NCI-H1417 (cell line): ENCODE data around the gene NR1H4.
"Not testable (repeated sequence)": the region's sequence is repeated elsewhere in the genome, so short reads cannot be mapped to it uniquely, and the experiment has no call there.

Source experiments
- DNase-seq, 3 experiments: peaks; one replicate each; lab custom pipeline; 2025; lab: John Stamatoyannopoulos, UW

NR1H4 gene

GRCh38 chr12:100473716-100474150, at the start of gene NR1H4:
NR1H4 (plus strand) TSS chr12:100473866; CDS start chr12:100493324, 19,458 bp downstream.
- no peak for DNase-seq

DNA sequence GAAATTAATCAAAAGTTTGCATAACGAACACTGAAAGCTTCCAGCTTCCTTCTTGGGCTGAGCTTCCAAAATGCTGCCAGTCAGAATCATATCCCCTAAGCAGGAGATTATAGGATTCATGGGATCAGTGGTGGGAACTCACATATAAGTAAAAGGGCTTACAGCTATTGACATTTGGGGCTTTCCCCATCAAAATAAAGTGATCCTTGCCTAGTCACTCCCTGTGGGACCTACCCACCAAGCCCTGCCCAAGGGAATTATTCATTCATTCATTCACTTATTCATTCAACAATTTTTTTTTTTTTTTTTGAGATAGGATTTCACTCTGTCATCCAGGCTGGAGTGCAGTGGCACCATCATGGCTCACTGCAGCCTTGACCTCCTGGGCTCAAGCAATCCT, 47.5 kb upstream of the NR1H4 start:
- DNase-seq, result no peak

- DNase-seq, result no peak
Observed at GRCh38 chr12:100427078-100427477, 46.6 kb upstream of the NR1H4 start.

DNA sequence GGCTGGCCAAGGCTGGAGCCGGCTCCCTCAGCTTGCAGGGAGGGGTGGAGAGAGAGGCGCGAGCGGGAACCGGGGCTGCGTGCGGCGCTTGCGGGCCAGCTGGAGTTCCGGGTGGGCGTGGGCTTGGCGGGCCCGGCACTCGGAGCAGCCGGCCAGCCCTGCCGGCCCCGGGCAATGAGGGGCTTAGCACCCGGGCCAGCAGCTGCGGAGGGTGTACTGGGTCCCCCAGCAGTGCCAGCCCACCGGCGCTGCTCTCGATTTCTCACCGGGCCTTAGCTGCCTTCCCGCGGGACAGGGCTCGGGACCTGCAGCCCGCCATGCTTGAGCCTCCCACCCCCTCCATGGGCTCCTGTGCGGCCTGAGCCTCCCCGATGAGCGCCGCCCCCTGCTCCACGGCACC, 43.4 kb upstream of the NR1H4 start:
- DNase-seq, result not testable (repeated sequence)

DNA sequence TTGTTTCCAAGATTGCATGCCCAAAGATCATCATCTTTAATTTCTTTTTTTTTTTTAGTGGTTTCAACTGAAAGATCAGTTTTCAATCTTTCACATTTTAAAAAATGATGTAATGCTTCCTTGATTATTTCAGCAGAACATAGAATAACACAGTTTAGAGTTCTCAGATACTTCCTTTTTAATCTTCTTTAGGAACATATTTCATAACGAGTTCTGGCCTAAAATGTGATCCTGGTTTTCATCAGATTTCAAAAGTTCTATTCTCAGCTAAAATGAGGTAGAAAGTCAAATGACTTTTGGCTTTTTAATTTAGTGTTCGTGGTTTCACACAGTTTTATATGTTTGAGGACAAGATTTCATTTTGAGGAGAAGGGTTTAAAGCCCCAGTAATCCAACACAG, 40.0 kb upstream of the NR1H4 start:
- DNase-seq, result no peak

DNA sequence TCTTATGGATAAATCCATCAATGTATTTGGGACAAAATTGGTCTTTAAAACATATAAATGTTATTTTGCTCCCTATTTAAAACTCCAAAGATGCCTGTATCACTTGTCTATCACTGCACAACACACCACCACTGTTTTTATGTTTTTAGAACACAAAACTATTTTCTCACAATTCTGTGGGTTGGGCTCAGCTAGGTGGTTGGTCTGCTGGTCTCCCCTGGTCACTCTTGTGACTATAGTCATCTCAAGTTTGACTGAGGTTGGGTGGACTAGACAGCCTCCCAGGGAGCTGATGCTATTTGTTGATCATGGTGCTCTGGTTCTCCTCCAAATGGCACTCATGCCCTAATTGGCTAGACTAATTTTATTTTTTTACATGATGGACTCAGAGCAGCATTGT, 39.5 kb upstream of the NR1H4 start:
- no peak for DNase-seq

DNA sequence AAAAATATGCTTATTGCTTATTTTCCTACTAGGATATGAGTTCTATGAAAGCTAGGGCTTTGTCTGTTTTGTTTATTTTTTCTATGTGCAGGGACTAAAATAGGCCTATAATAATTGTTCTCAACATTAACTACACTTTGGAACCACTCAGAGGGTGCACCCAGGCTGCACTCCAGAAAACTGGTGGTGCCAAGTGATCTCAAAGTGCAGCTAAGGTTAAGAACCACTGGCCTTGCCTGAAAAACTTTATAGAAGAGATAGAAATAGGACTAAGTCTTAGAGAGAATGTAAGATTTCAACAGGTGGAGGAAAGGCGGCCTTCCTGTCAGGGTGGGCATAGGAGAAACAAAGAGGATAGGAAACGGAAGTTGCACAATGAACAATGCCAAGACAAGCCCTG, 37.7 kb upstream of the NR1H4 start:
- DNase-seq, result no peak

GRCh38 chr12:100437038-100437841, 36.4 kb upstream of the NR1H4 start:
- DNase-seq, result no peak

DNA sequence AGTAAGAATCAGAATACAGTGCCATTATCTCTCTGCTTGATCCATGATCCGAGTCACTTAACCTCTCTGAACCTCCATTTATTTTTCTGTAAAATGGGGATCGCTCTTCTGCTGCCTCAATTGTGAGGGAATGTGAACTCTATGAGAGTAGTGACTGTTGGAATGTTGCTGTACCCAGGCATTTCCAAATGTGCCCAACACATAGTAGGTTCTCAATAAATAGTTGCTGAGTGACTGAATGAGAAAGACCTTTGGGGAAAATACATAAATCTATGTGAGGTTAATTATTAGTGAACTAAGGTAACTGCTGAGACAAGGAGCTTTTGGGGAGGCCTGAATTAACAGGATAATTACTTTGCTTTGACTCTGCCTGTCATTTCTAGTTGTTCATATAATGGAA, 33.9 kb upstream of the NR1H4 start:
- no peak for DNase-seq

- DNase-seq, result no peak
Observed at GRCh38 chr12:100442403-100442802, 31.3 kb upstream of the NR1H4 start.

DNA sequence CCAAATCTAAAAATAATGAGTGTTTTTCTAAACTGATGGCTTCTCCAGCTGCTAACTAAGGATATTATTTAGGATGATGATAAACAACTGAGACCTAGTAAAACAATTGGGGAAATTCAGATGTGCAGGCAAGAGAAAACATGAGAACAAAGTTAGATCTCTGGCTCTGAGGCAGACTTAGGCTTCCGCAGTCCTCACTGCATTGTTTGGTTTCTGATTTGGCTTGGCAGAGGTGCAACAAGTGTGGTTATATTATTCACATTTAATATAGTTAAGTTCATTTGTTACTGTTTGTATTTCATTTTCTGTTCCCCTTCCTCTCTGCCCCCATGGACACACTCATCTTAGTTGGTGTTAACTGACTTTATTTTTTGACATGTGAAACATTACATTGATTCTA, 30.2 kb upstream of the NR1H4 start:
- no peak for DNase-seq

DNA sequence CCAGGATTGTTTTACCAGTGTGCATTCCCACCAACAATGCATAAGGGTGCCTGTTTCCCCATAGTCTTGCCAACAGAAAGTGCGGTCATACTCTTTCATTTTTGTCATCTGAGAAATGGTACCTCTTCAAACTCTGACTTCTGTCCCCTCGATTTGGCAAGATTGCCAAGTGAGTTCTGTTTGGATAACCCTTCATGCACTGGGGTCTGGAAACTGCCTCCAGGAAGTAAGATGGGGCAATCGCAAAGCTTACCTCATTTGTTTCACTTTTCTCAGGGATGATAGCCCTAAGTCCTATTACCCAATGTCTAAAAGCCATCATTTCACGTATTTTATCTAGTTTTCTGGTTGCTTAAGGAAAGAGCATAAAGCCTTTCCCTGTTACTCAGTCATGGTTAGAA, 28.6 kb upstream of the NR1H4 start:
- no peak for DNase-seq

DNA sequence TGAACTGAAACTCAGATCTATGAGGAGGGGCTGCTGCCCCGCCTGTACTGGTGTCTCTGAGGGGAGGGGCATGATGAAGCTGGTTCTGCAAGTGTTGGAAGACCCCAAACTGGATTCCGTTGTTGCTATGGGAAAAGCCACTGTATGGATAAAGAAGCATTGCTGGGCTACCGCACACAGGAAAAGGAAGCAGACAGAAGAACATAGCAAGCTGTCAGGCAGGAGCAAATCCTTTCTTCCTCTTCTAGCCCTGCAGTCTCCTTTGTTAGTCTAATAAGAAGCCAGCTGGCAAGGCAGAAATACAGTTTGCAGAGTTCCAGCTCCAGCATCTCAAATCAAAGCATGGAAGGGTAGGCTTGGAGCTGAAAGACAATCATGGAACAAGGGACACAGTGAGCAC, 26.3 kb upstream of the NR1H4 start:
- DNase-seq, result no peak

DNA sequence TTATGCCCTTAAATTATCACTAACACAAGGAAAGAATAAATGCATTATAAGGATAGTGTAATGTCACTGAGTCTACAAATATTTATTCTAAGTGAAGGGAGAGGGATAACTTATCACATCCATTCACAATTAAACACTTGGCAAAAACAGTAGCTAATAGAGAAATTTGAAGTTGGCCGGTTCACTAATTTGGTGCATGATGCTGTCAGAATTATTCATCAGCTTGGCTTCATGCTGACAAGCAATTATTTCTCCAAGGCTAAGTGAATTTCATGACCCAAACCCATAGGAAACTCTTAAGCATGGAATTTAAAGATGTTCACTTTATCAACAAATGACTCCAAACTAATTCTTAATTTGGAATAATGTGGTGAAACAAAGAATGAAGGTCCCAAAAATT, 25.0 kb upstream of the NR1H4 start:
- DNase-seq, result peak in 1 of 3 experiments; percentile 19

GRCh38 chr12:100450735-100451134, 22.9 kb upstream of the NR1H4 start:
- DNase-seq, result no peak

GRCh38 chr12:100453951-100454350, 19.7 kb upstream of the NR1H4 start:
- no peak for DNase-seq

GRCh38 chr12:100455896-100456295, 17.8 kb upstream of the NR1H4 start:
- DNase-seq, result no peak

DNA sequence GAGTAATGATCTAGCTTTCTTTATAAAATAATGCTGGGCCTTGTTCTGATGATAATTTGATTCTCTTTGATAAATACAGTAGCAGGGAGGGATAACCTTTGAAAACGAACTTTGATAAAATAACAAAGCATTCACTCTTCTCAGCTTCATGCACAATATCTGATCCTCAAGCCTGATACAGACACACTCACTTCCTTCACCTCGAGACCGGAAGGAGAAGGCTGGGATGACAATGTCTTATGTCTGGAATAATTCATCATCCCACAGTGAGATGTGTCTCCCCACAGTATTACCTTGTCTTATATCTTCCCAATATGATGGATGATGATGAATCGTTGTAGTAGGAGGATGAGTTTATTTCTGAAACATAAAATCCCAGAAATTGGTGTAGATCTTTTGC, 15.5 kb upstream of the NR1H4 start:
- no peak for DNase-seq

- no peak for DNase-seq
Observed at GRCh38 chr12:100460702-100461101, 13.0 kb upstream of the NR1H4 start.

DNA sequence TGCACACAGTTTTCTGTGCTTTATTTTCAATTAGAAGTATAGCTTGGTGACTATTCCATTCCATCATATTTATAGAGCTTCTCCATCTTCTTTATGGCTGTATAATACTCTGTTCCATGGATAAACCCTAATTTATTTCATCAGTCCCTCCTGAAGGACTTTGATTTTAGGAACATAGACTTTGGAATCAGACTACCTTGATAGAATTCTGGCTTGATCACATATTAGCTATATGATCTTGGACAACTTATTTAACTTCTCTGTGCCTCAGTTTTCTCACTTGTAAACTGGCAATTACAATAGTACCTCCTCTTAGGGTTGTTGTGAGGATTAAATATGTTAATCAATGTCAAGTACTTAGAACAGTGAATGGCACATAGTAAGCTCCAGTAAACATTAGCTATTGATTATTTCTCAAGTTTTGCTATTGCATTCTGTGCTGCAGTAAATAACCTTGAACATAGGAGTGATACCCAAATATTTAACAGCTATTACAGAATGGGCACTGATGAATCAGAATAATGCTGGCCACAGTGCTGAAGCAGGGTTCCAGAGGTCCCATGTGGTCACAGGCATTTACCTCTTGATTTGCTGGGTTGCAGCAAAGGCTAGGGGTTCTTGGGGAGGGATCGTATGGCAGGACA, 12.2 kb upstream of the NR1H4 start:
- no peak for DNase-seq

DNA sequence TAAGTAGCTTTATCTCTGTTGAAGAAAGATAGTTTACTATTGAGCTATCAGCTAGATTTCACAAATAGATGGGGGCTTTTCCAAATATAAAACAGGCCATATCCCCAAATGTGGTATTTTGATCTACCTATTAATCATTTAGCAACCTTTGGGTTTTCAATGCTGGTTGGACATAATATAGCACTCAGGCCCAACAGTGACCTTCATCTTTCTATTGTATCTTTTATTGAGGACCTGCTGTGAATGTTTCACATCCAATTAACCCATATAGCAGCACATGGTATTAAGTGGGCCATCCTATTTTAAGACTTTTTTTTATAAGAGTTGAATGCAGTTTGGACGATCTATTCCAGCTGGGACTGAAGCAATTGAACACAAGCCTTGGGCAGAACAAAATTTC, 10.0 kb upstream of the NR1H4 start:
- peak in 2 of 3 experiments; percentile 60 to 92 for DNase-seq

GRCh38 chr12:100464529-100464928, 9.1 kb upstream of the NR1H4 start:
- DNase-seq, result peak in 1 of 3 experiments; percentile 38

DNA sequence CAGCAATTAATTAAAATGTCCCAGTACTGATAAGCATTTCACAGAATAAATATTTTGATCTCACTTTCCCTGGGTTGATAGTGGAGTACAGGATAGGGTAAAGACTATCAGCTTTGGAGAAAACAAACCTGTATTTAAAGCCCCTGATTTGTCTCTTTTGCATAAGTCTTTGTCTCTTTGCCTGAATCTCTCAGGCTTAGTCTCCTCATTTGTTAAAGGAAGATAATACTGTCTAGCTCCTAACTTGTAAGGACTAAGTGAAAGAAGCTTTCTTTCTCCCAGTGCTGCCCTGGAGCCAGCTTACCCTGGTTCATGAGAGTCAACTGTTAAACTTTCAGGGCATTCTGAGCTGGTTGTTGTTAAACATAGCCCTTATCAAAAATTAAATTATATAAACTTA, 5.5 kb upstream of the NR1H4 start:
- no peak for DNase-seq

GRCh38 chr12:100472325-100472724, 1.3 kb upstream of the NR1H4 start:
- DNase-seq, result no peak
